Prostate gland (tissue), 2 donors: Measurements from ENCODE around the gene FAM89B. TPM values are rescaled to one million over a fixed set of nuclear protein-coding genes. Genes with fewer than 3 reads are reported as not detected.
A peak's percentile ranks its signal among the peaks of the same experiment; 100 is the strongest.

Source experiments
- DNase-seq: peaks from one replicate; pipeline ENCODE4 v3.0.0-alpha.2; 2019; ENCODE audit warnings: low spot score
- H3K27ac ChIP-seq, 2 donors: fragments of 200-600 bp; sonication (generic); 2 replicates each; pipeline ENCODE4 v1.5.1; 2017 to 2019
- H3K27me3 ChIP-seq: fragments of 200-600 bp; sonication (generic); replicated peaks from 2 replicates; pipeline ENCODE4 v1.5.1; 2019; ENCODE audit not compliant: insufficient read depth
- H3K36me3 ChIP-seq, 2 donors: fragments of 200-600 bp; sonication (generic); 1 replicate in 1 of 2; 2 replicates in 1 of 2; pipeline versions ENCODE4 v1.5.1 to v1.8.1; 2017 to 2019
- H3K4me1 ChIP-seq: fragments of 200-600 bp; sonication (generic); replicated peaks from 2 replicates; pipeline ENCODE4 v1.5.1; 2019
- H3K4me3 ChIP-seq, 2 donors: fragments of 200-600 bp; sonication (generic); 2 replicates each; pipeline ENCODE4 v1.5.1; 2017 to 2019
- H3K9me3 ChIP-seq: fragments of 200-600 bp; sonication (generic); 2 replicates; pipeline ENCODE4 v1.5.1; 2017
- CTCF ChIP-seq, 4 experiments: fragments of 200-600 bp in 2 of 4; fragments of 450-650 bp in 2 of 4; sonication (generic) in 2 of 4; IDR thresholded peaks; 1 replicate in 3 of 4; 2 replicates in 1 of 4; pipeline ENCODE4 v1.5.1; 2016 to 2019; ENCODE audit warnings: antibody characterized with exemption in 4 of 4, mild to moderate bottlenecking in 2 of 4, moderate library complexity in 2 of 4
- POLR2A ChIP-seq: fragments of 450-650 bp; IDR thresholded peaks from one replicate; pipeline ENCODE4 v1.6.1; 2016; ENCODE audit warnings: antibody characterized with exemption, mild to moderate bottlenecking
- POLR2AphosphoS5 ChIP-seq: sonication (generic); formaldehyde crosslinking; IDR thresholded peaks from one replicate; pipeline ENCODE4 v1.6.1; 2017; ENCODE audit warnings: antibody characterized with exemption
- WGBS: methylation state at CpG from one replicate; pipeline ENCODE4 v1.1.5; 2018; 5-methylcytosine and 5-hydroxymethylcytosine counted together
- intact Hi-C: fragments of 100-400 bp; cut with DNase I; formaldehyde crosslinking; loops from one replicate; pipeline ENCODE4 v1.14.2; 2022
- total RNA-seq, 2 donors: library from RNA; depleted of rRNA; stranded (reverse); fragments of >200 nt; gene quantifications; one replicate each; pipeline ENCODE4 v1.1.0, GENCODE V29; 2016

The FAM89B gene
- total RNA-seq, 2 donors from 2014 or later: 68.6 to 92.6 TPM

- no peaks in the 10 kb centered on the region for H3K36me3 ChIP-seq
- no peaks in the 10 kb centered on the region for H3K9me3 ChIP-seq
- TF ChIP-seq CTCF (IDR thresholded peaks at IDR 0.05) (no peak), POLR2A (no peak), POLR2AphosphoS5 (no peak)
- H3K27me3 ChIP-seq: no peaks in the 10 kb centered on the region
- 66% methylated on average over 4 of the region's 4 CpGs for WGBS
- H3K27ac ChIP-seq: peak overlapping the region; percentile 69 to 76
- no peak for DNase-seq
- H3K4me1 ChIP-seq: peaks cover 10% of the 10 kb centered on the region
- intact Hi-C loops: no loop called here
- H3K4me3 ChIP-seq: no peak overlapping the region
Observed at GRCh38 chr11:65545853-65546216, 26.5 kb upstream of the FAM89B start.

GRCh38 chr11:65546217-65546958 is 25.9 kb upstream of the FAM89B start:
- Histone ChIP-seq H3K4me1 (peaks cover 6% of the 10 kb centered on the region), H3K27me3 (no peaks in the 10 kb centered on the region), H3K36me3 (no peaks in the 10 kb centered on the region), H3K27ac (peak overlapping the region; percentile 69 to 76), H3K9me3 (no peaks in the 10 kb centered on the region), H3K4me3 (peak overlapping the region; percentile 25 to 33)
- peak; percentile 94 for DNase-seq
- TF ChIP-seq POLR2A: peak; percentile 48
- TF ChIP-seq CTCF (IDR thresholded peaks at IDR 0.05): peak in 1 of 4 experiments; percentile 25
- TF ChIP-seq POLR2AphosphoS5: peak; percentile 37
- intact Hi-C loops: no loop called here
- WGBS: 33% methylated on average over 51 of the region's 64 CpGs

- Histone ChIP-seq H3K27ac (no peak overlapping the region), H3K27me3 (no peaks in the 10 kb centered on the region), H3K4me1 (no peaks in the 10 kb centered on the region), H3K9me3 (no peaks in the 10 kb centered on the region), H3K36me3 (no peaks in the 10 kb centered on the region), H3K4me3 (no peak overlapping the region)
- TF ChIP-seq CTCF (IDR thresholded peaks at IDR 0.05) (no peak), POLR2A (no peak), POLR2AphosphoS5 (no peak)
- 80% methylated on average over 52 of the region's 52 CpGs for WGBS
- intact Hi-C loops: no loop called here
- DNase-seq: no peak
Observed at GRCh38 chr11:65547446-65548125, 24.8 kb upstream of the FAM89B start.

- no peak for DNase-seq
- no peak overlapping the region for H3K4me3 ChIP-seq
- H3K9me3 ChIP-seq: no peaks in the 10 kb centered on the region
- H3K27ac ChIP-seq: no peak overlapping the region
- H3K4me1 ChIP-seq: no peaks in the 10 kb centered on the region
- intact Hi-C loops: no loop called here
- H3K36me3 ChIP-seq: no peaks in the 10 kb centered on the region
- WGBS: 88% methylated on average over 3 of the region's 3 CpGs
- no peak for TF ChIP-seq POLR2A
- no peak for TF ChIP-seq CTCF (IDR thresholded peaks at IDR 0.05)
- no peak for TF ChIP-seq POLR2AphosphoS5
- no peaks in the 10 kb centered on the region for H3K27me3 ChIP-seq
Observed at GRCh38 chr11:65548395-65548794, 23.9 kb upstream of the FAM89B start.

- no peaks in the 10 kb centered on the region for H3K36me3 ChIP-seq
- H3K4me3 ChIP-seq: no peak overlapping the region
- H3K4me1 ChIP-seq: no peaks in the 10 kb centered on the region
- no peaks in the 10 kb centered on the region for H3K9me3 ChIP-seq
- WGBS: 96% methylated on average over 3 of the region's 3 CpGs
- no peak overlapping the region for H3K27ac ChIP-seq
- intact Hi-C loops: no loop called here
- no peaks in the 10 kb centered on the region for H3K27me3 ChIP-seq
- no peak for DNase-seq
- no peak for TF ChIP-seq POLR2A
- no peak for TF ChIP-seq POLR2AphosphoS5
- no peak for TF ChIP-seq CTCF (IDR thresholded peaks at IDR 0.05)
Observed at GRCh38 chr11:65549096-65549495, 23.2 kb upstream of the FAM89B start.
